Measurements from ENCODE around the gene USHBP1. TPM values are rescaled to one million over a fixed set of nuclear protein-coding genes. Genes with fewer than 3 reads are reported as not detected.

USHBP1 gene
- total and polyA plus RNA-seq, 2 of the 13 experiments (the other 11 are each of a cell fraction or from before 2014, with no cell fraction given) = 0.15 to 1.5 TPM

DNA sequence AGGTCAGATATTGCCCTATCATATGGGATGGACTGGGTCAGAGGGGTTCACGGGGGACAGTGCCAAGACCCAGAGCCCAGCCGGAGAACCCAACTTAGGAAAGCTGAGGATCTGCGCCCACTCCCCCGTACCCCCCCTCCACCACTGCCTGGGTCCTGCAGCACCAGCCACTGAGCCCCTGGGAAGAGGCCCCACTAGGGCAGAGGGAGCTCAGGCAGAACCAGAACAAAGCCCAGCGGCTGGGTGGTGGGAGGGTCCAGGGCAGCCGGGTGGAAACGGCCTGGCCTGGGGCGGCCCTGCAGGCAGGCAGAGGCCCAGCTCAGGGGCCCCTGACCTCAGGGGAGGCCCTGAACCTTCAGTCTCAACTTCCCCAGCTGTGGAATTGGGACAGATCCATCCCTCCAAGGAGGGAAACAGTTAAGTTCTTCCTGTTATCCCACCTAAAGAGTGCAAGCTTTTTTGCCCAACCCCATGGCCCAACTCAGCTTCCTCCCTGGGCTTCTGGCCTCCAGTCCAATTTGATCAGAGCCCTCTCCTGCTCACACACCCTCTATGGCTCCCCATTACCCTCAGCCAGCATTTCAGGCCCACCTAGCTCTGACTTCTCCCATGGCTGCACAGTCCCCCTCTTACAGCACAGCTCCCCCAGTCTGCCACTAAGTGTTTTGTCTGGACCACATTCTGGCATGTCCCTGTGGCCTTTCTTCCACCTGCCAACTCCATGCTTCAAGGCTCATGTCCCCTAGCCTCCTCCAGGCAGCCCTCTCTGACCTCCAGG lies 21.9 kb downstream of the USHBP1 start (continued):
- no peak for TF ChIP-seq CTCF (CRISPR knock-in tag; IDR thresholded peaks at IDR 0.05)
- TF ChIP-seq CBFB (CRISPR knock-in tag; IDR thresholded peaks at IDR 0.05) = no peak
- TF ChIP-seq NR2F6 (IDR thresholded peaks at IDR 0.05) = peak; percentile 55; the same call in 1 of the 2 replicates
- 0 out of 2 replicates have a peak, but pooled peaks have one; percentile 16 for TF ChIP-seq NR2F6 (CRISPR knock-in tag; IDR thresholded peaks at IDR 0.05)
- no peak for TF ChIP-seq GFI1 (CRISPR knock-in tag; IDR thresholded peaks at IDR 0.05; ENCODE audit: borderline replicate concordance)
- no peak for TF ChIP-seq KLF16 (CRISPR knock-in tag; IDR thresholded peaks at IDR 0.05)
- no peak for TF ChIP-seq IKZF4 (CRISPR knock-in tag; IDR thresholded peaks at IDR 0.05; ENCODE audit: borderline replicate concordance, low read depth, not compliant biosample characterization)
- no peak for TF ChIP-seq ZNF883 (CRISPR knock-in tag; IDR thresholded peaks at IDR 0.05; ENCODE audit: not compliant biosample characterization)
- TF ChIP-seq, protein P1, sequence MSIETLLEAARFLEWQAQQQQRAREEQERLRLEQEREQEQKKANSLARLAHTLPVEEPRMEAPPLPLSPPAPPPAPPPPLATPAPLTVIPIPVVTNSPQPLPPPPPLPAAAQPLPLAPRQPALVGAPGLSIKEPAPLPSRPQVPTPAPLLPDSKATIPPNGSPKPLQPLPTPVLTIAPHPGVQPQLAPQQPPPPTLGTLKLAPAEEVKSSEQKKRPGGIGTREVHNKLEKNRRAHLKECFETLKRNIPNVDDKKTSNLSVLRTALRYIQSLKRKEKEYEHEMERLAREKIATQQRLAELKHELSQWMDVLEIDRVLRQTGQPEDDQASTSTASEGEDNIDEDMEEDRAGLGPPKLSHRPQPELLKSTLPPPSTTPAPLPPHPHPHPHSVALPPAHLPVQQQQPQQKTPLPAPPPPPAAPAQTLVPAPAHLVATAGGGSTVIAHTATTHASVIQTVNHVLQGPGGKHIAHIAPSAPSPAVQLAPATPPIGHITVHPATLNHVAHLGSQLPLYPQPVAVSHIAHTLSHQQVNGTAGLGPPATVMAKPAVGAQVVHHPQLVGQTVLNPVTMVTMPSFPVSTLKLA (IDR thresholded peaks at IDR 0.05) = no peak
- no peak for TF ChIP-seq TOPORS (CRISPR knock-in tag; IDR thresholded peaks at IDR 0.05)
- no peak for TF ChIP-seq ZNF724P (CRISPR knock-in tag; IDR thresholded peaks at IDR 0.05; ENCODE audit: borderline replicate concordance)
- no peak for TF ChIP-seq ZNF317 (CRISPR knock-in tag; IDR thresholded peaks at IDR 0.05)
- TF ChIP-seq ZNF839 (CRISPR knock-in tag; IDR thresholded peaks at IDR 0.05; ENCODE audit: borderline replicate concordance) = no peak
- no peak for TF ChIP-seq SMAD9 (CRISPR knock-in tag; IDR thresholded peaks at IDR 0.05)
- TF ChIP-seq RORA (CRISPR knock-in tag; IDR thresholded peaks at IDR 0.05) = no peak
- TF ChIP-seq NR2C2 (CRISPR knock-in tag; IDR thresholded peaks at IDR 0.05; ENCODE audit: borderline replicate concordance) = no peak
- TF ChIP-seq SNAPC2 (CRISPR knock-in tag; IDR thresholded peaks at IDR 0.05) = no peak
- TF ChIP-seq, protein P2, sequence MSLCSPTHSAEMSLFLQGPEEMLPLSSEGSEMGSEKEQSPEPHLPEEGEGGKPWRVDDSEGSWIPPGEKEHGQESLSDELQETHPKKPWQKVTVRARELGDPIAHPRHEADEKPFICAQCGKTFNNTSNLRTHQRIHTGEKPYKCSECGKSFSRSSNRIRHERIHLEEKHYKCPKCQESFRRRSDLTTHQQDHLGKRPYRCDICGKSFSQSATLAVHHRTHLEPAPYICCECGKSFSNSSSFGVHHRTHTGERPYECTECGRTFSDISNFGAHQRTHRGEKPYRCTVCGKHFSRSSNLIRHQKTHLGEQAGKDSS (CRISPR knock-in tag; IDR thresholded peaks at IDR 0.05; ENCODE audit: borderline replicate concordance, low read depth) = no peak
- no peak for TF ChIP-seq SNRNP70 (IDR thresholded peaks at IDR 0.05; ENCODE audit: low read depth, low read length)
- no peak for TF ChIP-seq NBN (conservative IDR thresholded peaks at IDR 0.05)
- TF ChIP-seq ATF7-NPFF (CRISPR knock-in tag; IDR thresholded peaks at IDR 0.05; ENCODE audit: low read depth) = no peak
- no peak for TF ChIP-seq NCOR1 (IDR thresholded peaks at IDR 0.05; ENCODE audit: borderline replicate concordance, low read length)
- TF ChIP-seq ZNF552 (CRISPR knock-in tag; IDR thresholded peaks at IDR 0.05; ENCODE audit: borderline replicate concordance) = no peak
- TF ChIP-seq YY1 (IDR thresholded peaks at IDR 0.05; ENCODE audit: insufficient read depth, insufficient replicate concordance, low read depth, low read length) = no peak
- no peak for TF ChIP-seq ZKSCAN1 (IDR thresholded peaks at IDR 0.05; ENCODE audit: low read length)
- TF ChIP-seq ZBTB20 (CRISPR knock-in tag; IDR thresholded peaks at IDR 0.05; ENCODE audit: borderline replicate concordance, low read depth) = no peak
- TF ChIP-seq ZNF572 (CRISPR knock-in tag; IDR thresholded peaks at IDR 0.05) = no peak
- TF ChIP-seq KDM1A (CRISPR knock-in tag; IDR thresholded peaks at IDR 0.05) = peak; percentile 26; the same call in 1 of the 2 replicates
- no peak for TF ChIP-seq MTF1 (CRISPR knock-in tag; IDR thresholded peaks at IDR 0.05)

Data from HepG2 (cell line).